GM23338 (cell line): Measurements from ENCODE around the gene VENTX. TPM values are rescaled to one million over a fixed set of nuclear protein-coding genes. Genes with fewer than 3 reads are reported as not detected.
A peak's percentile ranks its signal among the peaks of the same experiment; 100 is the strongest.

Experiments used
- ATAC-seq: fragments of 200-7000 bp; cut with Tn5 transposase; 3 replicates; pipeline ENCODE4 v1.9.1; 2020
- DNase-seq: peaks from one replicate; pipeline ENCODE4 v3.0.0-alpha.2; 2015; ENCODE audit warnings: low spot score
- H2AFZ ChIP-seq: fragments of 200-600 bp; sonication (generic); 2 replicates; pipeline ENCODE4 v1.8.0; 2016; ENCODE audit warnings: antibody characterized with exemption, mild to moderate bottlenecking, moderate library complexity
- H3F3A ChIP-seq: fragments of 200-600 bp; sonication (generic); replicated peaks from 2 replicates; pipeline ENCODE4 v1.8.0; 2017; ENCODE audit warnings: antibody characterized with exemption, mixed run types, low read depth
- H3K27ac ChIP-seq: fragments of 200-600 bp; sonication (generic); 2 replicates; pipeline ENCODE4 v1.6.1; 2016; ENCODE audit warnings: low read depth
- H3K27me3 ChIP-seq: fragments of 200-600 bp; sonication (generic); 2 replicates; pipeline ENCODE4 v1.8.0; 2016; ENCODE audit warnings: mild to moderate bottlenecking, mixed run types, moderate library complexity; ENCODE audit not compliant: insufficient read depth
- H3K36me3 ChIP-seq: fragments of 200-600 bp; sonication (generic); 2 replicates; pipeline ENCODE4 v1.8.0; 2016; ENCODE audit warnings: mild to moderate bottlenecking; ENCODE audit not compliant: insufficient read depth
- H3K4me1 ChIP-seq: fragments of 200-600 bp; sonication (generic); 2 replicates; pipeline ENCODE4 v1.8.0; 2016; ENCODE audit warnings: mild to moderate bottlenecking, moderate library complexity; ENCODE audit not compliant: insufficient read depth
- H3K4me2 ChIP-seq: fragments of 200-600 bp; sonication (generic); 2 replicates; pipeline ENCODE4 v1.7.1; 2017; ENCODE audit warnings: mixed run types
- H3K4me3 ChIP-seq: fragments of 200-600 bp; sonication (generic); 2 replicates; pipeline ENCODE4 v1.6.1; 2016; ENCODE audit warnings: mixed run types
- H3K79me2 ChIP-seq: fragments of 200-600 bp; sonication (generic); replicated peaks from 2 replicates; pipeline ENCODE4 v1.8.0; 2017; ENCODE audit warnings: mild to moderate bottlenecking; ENCODE audit not compliant: insufficient read depth
- H3K9me2 ChIP-seq: fragments of 200-600 bp; sonication (generic); 2 replicates; pipeline ENCODE4 v1.8.0; 2017; ENCODE audit not compliant: insufficient read depth
- H4K20me1 ChIP-seq: fragments of 200-600 bp; sonication (generic); replicated peaks from 2 replicates; pipeline ENCODE4 v1.8.0; 2017; ENCODE audit warnings: mild to moderate bottlenecking; ENCODE audit not compliant: insufficient read depth
- H3K27ac Mint-ChIP-seq: 2 replicates; pipeline ENCODE4 v1.8.0; 2020; ENCODE audit warnings: inconsistent platforms, mild to moderate bottlenecking, moderate library complexity, mixed read lengths
- H3K27me3 Mint-ChIP-seq: 3 replicates; pipeline ENCODE4 v1.8.0; 2022; ENCODE audit warnings: low read depth, mild to moderate bottlenecking, moderate library complexity, mixed read lengths, inconsistent platforms; ENCODE audit not compliant: insufficient read depth, poor library complexity
- H3K36me3 Mint-ChIP-seq: 3 replicates; pipeline ENCODE4 v1.8.0; 2021; ENCODE audit warnings: low read depth, mild to moderate bottlenecking, inconsistent platforms, moderate library complexity, mixed read lengths
- H3K4me1 Mint-ChIP-seq: 3 replicates; pipeline ENCODE4 v1.8.0; 2020; ENCODE audit warnings: mild to moderate bottlenecking, inconsistent platforms, mixed read lengths
- H3K4me3 Mint-ChIP-seq: 3 replicates; pipeline ENCODE4 v1.8.0; 2021; ENCODE audit warnings: moderate library complexity, mild to moderate bottlenecking, inconsistent platforms, mixed read lengths
- H3K9me3 Mint-ChIP-seq: 3 replicates; pipeline ENCODE4 v1.8.0; 2020; ENCODE audit warnings: moderate library complexity, mild to moderate bottlenecking, inconsistent platforms, mixed read lengths
- CTCF ChIP-seq, 2 experiments: fragments of 200-600 bp in 1 of 2; sonication (generic) in 1 of 2; conservative IDR thresholded peaks; 2 replicates each; pipeline versions ENCODE4 v1.5.1 to v1.6.1; 2016 to 2017; ENCODE audit warnings: antibody characterized with exemption in 2 of 2, low read depth in 2 of 2, mild to moderate bottlenecking in 2 of 2, moderate library complexity in 1 of 2
- EZH2 ChIP-seq: fragments of 200-600 bp; sonication (generic); IDR thresholded peaks from one replicate; pipeline ENCODE4 v1.8.0; 2017; ENCODE audit warnings: antibody characterized with exemption, mild to moderate bottlenecking, low read depth; ENCODE audit not compliant: unreplicated experiment
- EZH2phosphoT487 ChIP-seq: fragments of 200-600 bp; sonication (generic); IDR thresholded peaks from one replicate; pipeline ENCODE4 v1.8.1; 2018; ENCODE audit warnings: antibody characterized with exemption; ENCODE audit not compliant: unreplicated experiment
- JUNB ChIP-seq: IDR thresholded peaks from one replicate; pipeline ENCODE4 v1.6.1; 2016; ENCODE audit warnings: antibody characterized with exemption; ENCODE audit not compliant: unreplicated experiment
- NANOG ChIP-seq: IDR thresholded peaks from 2 replicates; pipeline ENCODE4 v1.6.1; 2016; ENCODE audit warnings: antibody characterized with exemption, borderline replicate concordance
- POLR2AphosphoS5 ChIP-seq: IDR thresholded peaks from 2 replicates; pipeline ENCODE4 v1.6.1; 2016; ENCODE audit warnings: antibody characterized with exemption, low read depth
- STAT1 ChIP-seq: IDR thresholded peaks from one replicate; pipeline ENCODE4 v1.6.1; 2016; ENCODE audit warnings: antibody characterized with exemption; ENCODE audit not compliant: unreplicated experiment
- ZNF462 ChIP-seq: fragments of 250-450 bp; sonication (Bioruptor Pico); IDR thresholded peaks from 2 replicates; pipeline ENCODE4 v1.5.0; 2020; ENCODE audit warnings: mild to moderate bottlenecking, moderate library complexity
- polyA plus RNA-seq: library from polyadenylated mRNA; unstranded; fragments of >200 nt; fragmentation: Nextera tagmentation; extraction: Ambion mirVana; gene quantifications from 2 replicates; pipeline ENCODE4 v1.2.1, GENCODE V29; 2016
- total RNA-seq: library from RNA; depleted of rRNA; stranded (reverse); fragments of >200 nt; shearing (Covaris generic); gene quantifications from 2 replicates; pipeline ENCODE4 v1.2.3, GENCODE V29; 2014

VENTX gene
- total and polyA plus RNA-seq, 2 experiments from 2014 or later: 4.8 to 8.1 TPM

- Histone ChIP-seq H3K4me1 (no peaks in the 10 kb centered on the region), H3K79me2 (no peaks in the 10 kb centered on the region), H3K36me3 (no peaks in the 10 kb centered on the region), H3K27me3 (no peaks in the 10 kb centered on the region), H3F3A (no peaks in the 10 kb centered on the region), H3K4me2 (no peak overlapping the region), H2AFZ (no peak overlapping the region), H3K4me3 (no peak overlapping the region), H3K9me2 (no peaks in the 10 kb centered on the region), H4K20me1 (no peaks in the 10 kb centered on the region), H3K27ac (no peak overlapping the region)
- TF ChIP-seq NANOG (no peak), EZH2 (no peak), STAT1 (no peak), EZH2phosphoT487 (no peak), CTCF (conservative IDR thresholded peaks at IDR 0.05; ENCODE audit: low read depth in 2 of 2) (no peak), POLR2AphosphoS5 (no peak), JUNB (no peak), ZNF462 (no peak)
- no peak for DNase-seq
- H3K9me3 Mint-ChIP-seq: peaks cover 3% of the 10 kb centered on the region
- H3K27ac Mint-ChIP-seq: 0 out of 2 replicates have a peak overlapping the region, but pooled peaks have one; percentile 59
- H3K4me1 Mint-ChIP-seq: no peaks in the 10 kb centered on the region
- H3K4me3 Mint-ChIP-seq: no peak overlapping the region
- H3K36me3 Mint-ChIP-seq: no peaks in the 10 kb centered on the region
- peak; percentile 6; the same call in 1 of the 3 replicates for ATAC-seq
- H3K27me3 Mint-ChIP-seq: peaks cover 3% of the 10 kb centered on the region
Observed at GRCh38 chr10:133198621-133199487, 38.8 kb upstream of the VENTX start.
